K562 (cell line): ENCODE measurements around the gene PREX1. TPM values are rescaled to one million over a fixed set of nuclear protein-coding genes. Genes with fewer than 3 reads are reported as not detected.

ENCODE experiments used
- FOSL1 ChIP-seq: fragments of 200-800 bp; sonication (Bioruptor generic); conservative IDR thresholded peaks from 2 replicates; pipeline ENCODE4 v1.6.1; 2016; ENCODE audit warnings: missing genetic modification characterization, missing compliant biosample characterization
- NR2C1 ChIP-seq, 2 experiments: fragments of 450-650 bp; IDR thresholded peaks; 2 replicates each; pipeline ENCODE4 v1.6.1; 2017; ENCODE audit warnings: mild to moderate bottlenecking in 2 of 2, antibody characterized with exemption in 1 of 2, inconsistent platforms in 1 of 2, missing compliant biosample characterization in 1 of 2, missing genetic modification characterization in 1 of 2
- polyA plus RNA-seq, 8 experiments: library from polyadenylated mRNA; depleted of rRNA in 4 of 8; stranded (reverse) in 5 of 8; unstranded in 3 of 8; fragments of >200 nt; fragmentation: Nextera tagmentation in 2 of 8; fragmentation: Illumina TruSeq in 1 of 8; extraction: Ambion mirVana in 2 of 8; extraction: Trizol in 1 of 8; gene quantifications; 2 replicates each; pipeline versions ENCODE4 v1.2.1 to v1.2.3, GENCODE V29; 2011 to 2014; ENCODE audit warnings: inconsistent platforms in 1 of 8, missing spikeins in 1 of 8
- total RNA-seq, 7 experiments: library from RNA; depleted of rRNA in 6 of 7; stranded (reverse); fragments of >200 nt in 6 of 7; fragmentation: Illumina TruSeq in 2 of 7; extraction: Trizol in 2 of 7; gene quantifications; 2 replicates each; pipeline versions ENCODE4 v1.2.1 to v1.2.3, GENCODE V29; 2011 to 2021; ENCODE audit warnings: low replicate concordance in 1 of 7
- TF ChIP-seq, protein P1 (sequence below): fragments of 450-650 bp; IDR thresholded peaks from 2 replicates; pipeline ENCODE4 v1.6.1; 2016; ENCODE audit warnings: mild to moderate bottlenecking, moderate library complexity
- TF ChIP-seq, protein P2 (sequence below): sonication (generic); formaldehyde crosslinking; IDR thresholded peaks from 2 replicates; pipeline ENCODE4 v1.9.0; 2022; ENCODE audit warnings: mild to moderate bottlenecking, missing genetic modification reagents
- TF ChIP-seq, protein P3 (sequence below): fragments of 450-650 bp; IDR thresholded peaks from 2 replicates; pipeline ENCODE4 v1.6.1; 2016

The PREX1 gene
- total and polyA plus RNA-seq, 9 of the 15 experiments (the other 6 are each of a cell fraction or from before 2014, with no cell fraction given), result 0.37 to 10.4 (median 4.8) TPM

DNA sequence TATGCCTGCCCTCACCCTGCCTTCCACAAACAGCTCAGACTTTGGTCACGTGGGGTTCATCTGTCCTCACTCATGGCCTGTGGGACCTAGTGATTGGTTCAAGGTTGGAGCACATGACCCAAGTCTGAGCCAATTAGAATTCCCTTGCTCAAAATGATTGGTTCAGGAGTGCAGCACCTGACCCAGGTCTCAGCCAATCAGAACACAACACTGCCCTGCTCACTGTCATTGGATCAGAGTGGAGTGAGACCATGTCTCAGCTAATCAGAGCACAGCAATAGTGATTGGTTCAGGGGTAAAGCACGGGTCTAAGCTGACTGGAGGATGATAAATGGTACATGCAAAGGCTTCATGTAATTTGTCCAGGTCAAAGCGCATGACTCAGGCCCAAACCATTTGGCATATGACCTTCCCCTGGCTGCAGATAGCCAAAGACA, 102.2 kb downstream of the PREX1 start (continued):
- TF ChIP-seq, protein P1, sequence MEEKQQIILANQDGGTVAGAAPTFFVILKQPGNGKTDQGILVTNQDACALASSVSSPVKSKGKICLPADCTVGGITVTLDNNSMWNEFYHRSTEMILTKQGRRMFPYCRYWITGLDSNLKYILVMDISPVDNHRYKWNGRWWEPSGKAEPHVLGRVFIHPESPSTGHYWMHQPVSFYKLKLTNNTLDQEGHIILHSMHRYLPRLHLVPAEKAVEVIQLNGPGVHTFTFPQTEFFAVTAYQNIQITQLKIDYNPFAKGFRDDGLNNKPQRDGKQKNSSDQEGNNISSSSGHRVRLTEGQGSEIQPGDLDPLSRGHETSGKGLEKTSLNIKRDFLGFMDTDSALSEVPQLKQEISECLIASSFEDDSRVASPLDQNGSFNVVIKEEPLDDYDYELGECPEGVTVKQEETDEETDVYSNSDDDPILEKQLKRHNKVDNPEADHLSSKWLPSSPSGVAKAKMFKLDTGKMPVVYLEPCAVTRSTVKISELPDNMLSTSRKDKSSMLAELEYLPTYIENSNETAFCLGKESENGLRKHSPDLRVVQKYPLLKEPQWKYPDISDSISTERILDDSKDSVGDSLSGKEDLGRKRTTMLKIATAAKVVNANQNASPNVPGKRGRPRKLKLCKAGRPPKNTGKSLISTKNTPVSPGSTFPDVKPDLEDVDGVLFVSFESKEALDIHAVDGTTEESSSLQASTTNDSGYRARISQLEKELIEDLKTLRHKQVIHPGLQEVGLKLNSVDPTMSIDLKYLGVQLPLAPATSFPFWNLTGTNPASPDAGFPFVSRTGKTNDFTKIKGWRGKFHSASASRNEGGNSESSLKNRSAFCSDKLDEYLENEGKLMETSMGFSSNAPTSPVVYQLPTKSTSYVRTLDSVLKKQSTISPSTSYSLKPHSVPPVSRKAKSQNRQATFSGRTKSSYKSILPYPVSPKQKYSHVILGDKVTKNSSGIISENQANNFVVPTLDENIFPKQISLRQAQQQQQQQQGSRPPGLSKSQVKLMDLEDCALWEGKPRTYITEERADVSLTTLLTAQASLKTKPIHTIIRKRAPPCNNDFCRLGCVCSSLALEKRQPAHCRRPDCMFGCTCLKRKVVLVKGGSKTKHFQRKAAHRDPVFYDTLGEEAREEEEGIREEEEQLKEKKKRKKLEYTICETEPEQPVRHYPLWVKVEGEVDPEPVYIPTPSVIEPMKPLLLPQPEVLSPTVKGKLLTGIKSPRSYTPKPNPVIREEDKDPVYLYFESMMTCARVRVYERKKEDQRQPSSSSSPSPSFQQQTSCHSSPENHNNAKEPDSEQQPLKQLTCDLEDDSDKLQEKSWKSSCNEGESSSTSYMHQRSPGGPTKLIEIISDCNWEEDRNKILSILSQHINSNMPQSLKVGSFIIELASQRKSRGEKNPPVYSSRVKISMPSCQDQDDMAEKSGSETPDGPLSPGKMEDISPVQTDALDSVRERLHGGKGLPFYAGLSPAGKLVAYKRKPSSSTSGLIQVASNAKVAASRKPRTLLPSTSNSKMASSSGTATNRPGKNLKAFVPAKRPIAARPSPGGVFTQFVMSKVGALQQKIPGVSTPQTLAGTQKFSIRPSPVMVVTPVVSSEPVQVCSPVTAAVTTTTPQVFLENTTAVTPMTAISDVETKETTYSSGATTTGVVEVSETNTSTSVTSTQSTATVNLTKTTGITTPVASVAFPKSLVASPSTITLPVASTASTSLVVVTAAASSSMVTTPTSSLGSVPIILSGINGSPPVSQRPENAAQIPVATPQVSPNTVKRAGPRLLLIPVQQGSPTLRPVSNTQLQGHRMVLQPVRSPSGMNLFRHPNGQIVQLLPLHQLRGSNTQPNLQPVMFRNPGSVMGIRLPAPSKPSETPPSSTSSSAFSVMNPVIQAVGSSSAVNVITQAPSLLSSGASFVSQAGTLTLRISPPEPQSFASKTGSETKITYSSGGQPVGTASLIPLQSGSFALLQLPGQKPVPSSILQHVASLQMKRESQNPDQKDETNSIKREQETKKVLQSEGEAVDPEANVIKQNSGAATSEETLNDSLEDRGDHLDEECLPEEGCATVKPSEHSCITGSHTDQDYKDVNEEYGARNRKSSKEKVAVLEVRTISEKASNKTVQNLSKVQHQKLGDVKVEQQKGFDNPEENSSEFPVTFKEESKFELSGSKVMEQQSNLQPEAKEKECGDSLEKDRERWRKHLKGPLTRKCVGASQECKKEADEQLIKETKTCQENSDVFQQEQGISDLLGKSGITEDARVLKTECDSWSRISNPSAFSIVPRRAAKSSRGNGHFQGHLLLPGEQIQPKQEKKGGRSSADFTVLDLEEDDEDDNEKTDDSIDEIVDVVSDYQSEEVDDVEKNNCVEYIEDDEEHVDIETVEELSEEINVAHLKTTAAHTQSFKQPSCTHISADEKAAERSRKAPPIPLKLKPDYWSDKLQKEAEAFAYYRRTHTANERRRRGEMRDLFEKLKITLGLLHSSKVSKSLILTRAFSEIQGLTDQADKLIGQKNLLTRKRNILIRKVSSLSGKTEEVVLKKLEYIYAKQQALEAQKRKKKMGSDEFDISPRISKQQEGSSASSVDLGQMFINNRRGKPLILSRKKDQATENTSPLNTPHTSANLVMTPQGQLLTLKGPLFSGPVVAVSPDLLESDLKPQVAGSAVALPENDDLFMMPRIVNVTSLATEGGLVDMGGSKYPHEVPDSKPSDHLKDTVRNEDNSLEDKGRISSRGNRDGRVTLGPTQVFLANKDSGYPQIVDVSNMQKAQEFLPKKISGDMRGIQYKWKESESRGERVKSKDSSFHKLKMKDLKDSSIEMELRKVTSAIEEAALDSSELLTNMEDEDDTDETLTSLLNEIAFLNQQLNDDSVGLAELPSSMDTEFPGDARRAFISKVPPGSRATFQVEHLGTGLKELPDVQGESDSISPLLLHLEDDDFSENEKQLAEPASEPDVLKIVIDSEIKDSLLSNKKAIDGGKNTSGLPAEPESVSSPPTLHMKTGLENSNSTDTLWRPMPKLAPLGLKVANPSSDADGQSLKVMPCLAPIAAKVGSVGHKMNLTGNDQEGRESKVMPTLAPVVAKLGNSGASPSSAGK, result peak; percentile 52
- TF ChIP-seq FOSL1 (tag) (peak; percentile 40), NR2C1 (IDR thresholded peaks at IDR 0.05) (no peak), NR2C1 (tag; IDR thresholded peaks at IDR 0.05) (peak; percentile 55)
- TF ChIP-seq, protein P2, sequence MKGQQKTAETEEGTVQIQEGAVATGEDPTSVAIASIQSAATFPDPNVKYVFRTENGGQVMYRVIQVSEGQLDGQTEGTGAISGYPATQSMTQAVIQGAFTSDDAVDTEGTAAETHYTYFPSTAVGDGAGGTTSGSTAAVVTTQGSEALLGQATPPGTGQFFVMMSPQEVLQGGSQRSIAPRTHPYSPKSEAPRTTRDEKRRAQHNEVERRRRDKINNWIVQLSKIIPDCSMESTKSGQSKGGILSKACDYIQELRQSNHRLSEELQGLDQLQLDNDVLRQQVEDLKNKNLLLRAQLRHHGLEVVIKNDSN (CRISPR knock-in tag), result peak; percentile 99
- TF ChIP-seq, protein P3, sequence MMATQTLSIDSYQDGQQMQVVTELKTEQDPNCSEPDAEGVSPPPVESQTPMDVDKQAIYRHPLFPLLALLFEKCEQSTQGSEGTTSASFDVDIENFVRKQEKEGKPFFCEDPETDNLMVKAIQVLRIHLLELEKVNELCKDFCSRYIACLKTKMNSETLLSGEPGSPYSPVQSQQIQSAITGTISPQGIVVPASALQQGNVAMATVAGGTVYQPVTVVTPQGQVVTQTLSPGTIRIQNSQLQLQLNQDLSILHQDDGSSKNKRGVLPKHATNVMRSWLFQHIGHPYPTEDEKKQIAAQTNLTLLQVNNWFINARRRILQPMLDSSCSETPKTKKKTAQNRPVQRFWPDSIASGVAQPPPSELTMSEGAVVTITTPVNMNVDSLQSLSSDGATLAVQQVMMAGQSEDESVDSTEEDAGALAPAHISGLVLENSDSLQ, result peak; percentile 66
- TF ChIP-seq, all 486 proteins: peak for 26
